SK-N-SH (cell line): ENCODE measurements around the gene MAMDC4. TPM values are rescaled to one million over a fixed set of nuclear protein-coding genes. Genes with fewer than 3 reads are reported as not detected.

Experiments
- CTCF ChIA-PET: fragments of 300-600, 350-600 bp; formaldehyde crosslinking; extraction: SDS; loops from one replicate; lab custom pipeline; 2021; lab: Yijun Ruan, JAX
- POLR2A ChIA-PET: fragments of 350-600 bp; sonication (Branson Sonifier 250); formaldehyde crosslinking; extraction: SDS; loops from one replicate; lab custom pipeline; 2020; ENCODE audit warnings: antibody characterized with exemption, inconsistent platforms; lab: Yijun Ruan, JAX
- DNase-seq: peaks from one replicate; pipeline ENCODE4 v3.0.0; 2012
- H2AFZ ChIP-seq: fragments of 200-600 bp; sonication (generic); 2 replicates; pipeline ENCODE4 v1.8.1; 2016; ENCODE audit warnings: antibody characterized with exemption, mild to moderate bottlenecking, low read depth
- H3F3A ChIP-seq: fragments of 200-600 bp; sonication (generic); replicated peaks from 2 replicates; pipeline ENCODE3; 2016; ENCODE audit warnings: antibody characterized with exemption, mild to moderate bottlenecking; ENCODE audit not compliant: insufficient read depth
- H3K27ac ChIP-seq, 2 experiments: fragments of 200-500 bp in 1 of 2; fragments of 200-600 bp in 1 of 2; sonication (Bioruptor generic) in 1 of 2; sonication (generic), shearing (Covaris generic) in 1 of 2; 2 replicates each; pipeline versions ENCODE4 v1.5.1 to v1.6.1; 2014 to 2016; ENCODE audit warnings: low read depth in 2 of 2, inconsistent platforms in 1 of 2, low read length in 1 of 2, mild to moderate bottlenecking in 1 of 2, mixed read lengths in 1 of 2
- H3K27me3 ChIP-seq: fragments of 200-600 bp; sonication (generic), shearing (Covaris generic); 2 replicates; pipeline ENCODE4 v1.6.1; 2016; ENCODE audit warnings: mixed run types; ENCODE audit not compliant: insufficient read depth
- H3K36me3 ChIP-seq, 2 experiments: fragments of 200-500 bp in 1 of 2; fragments of 200-600 bp in 1 of 2; sonication (Bioruptor generic) in 1 of 2; sonication (generic) in 1 of 2; replicated peaks in 1 of 2; 2 replicates each; pipeline versions ENCODE3 to v1.5.1; 2014 to 2016; ENCODE audit warnings: low read length in 1 of 2, mild to moderate bottlenecking in 1 of 2; ENCODE audit not compliant: insufficient read depth in 2 of 2, control insufficient read depth in 1 of 2
- H3K4me1 ChIP-seq, 2 experiments: fragments of 200-500 bp in 1 of 2; fragments of 200-600 bp in 1 of 2; sonication (Bioruptor generic) in 1 of 2; sonication (generic), shearing (Covaris generic) in 1 of 2; 2 replicates each; pipeline versions ENCODE4 v1.5.1 to v1.6.1; 2014 to 2016; ENCODE audit warnings: low read depth in 1 of 2, low read length in 1 of 2, mixed run types in 1 of 2; ENCODE audit not compliant: insufficient read depth in 2 of 2, control insufficient read depth in 1 of 2
- H3K4me2 ChIP-seq: fragments of 200-600 bp; sonication (generic), shearing (Covaris generic); 2 replicates; pipeline ENCODE4 v1.6.1; 2017; ENCODE audit warnings: mixed run types
- H3K4me3 ChIP-seq, 2 experiments: fragments of 200-500 bp in 1 of 2; fragments of 200-600 bp in 1 of 2; sonication (Bioruptor generic) in 1 of 2; sonication (generic), shearing (Covaris generic) in 1 of 2; 2 replicates each; pipeline versions ENCODE4 v1.5.1 to v1.8.1; 2014 to 2016; ENCODE audit warnings: low read depth in 2 of 2, inconsistent platforms in 1 of 2, low read length in 1 of 2, mild to moderate bottlenecking in 1 of 2, mixed read lengths in 1 of 2, moderate library complexity in 1 of 2
- H3K79me2 ChIP-seq: fragments of 200-600 bp; sonication (generic); 2 replicates; pipeline ENCODE4 v1.8.1; 2017; ENCODE audit warnings: mild to moderate bottlenecking; ENCODE audit not compliant: insufficient read depth
- H3K9ac ChIP-seq: fragments of 200-600 bp; sonication (generic); 2 replicates; pipeline ENCODE4 v1.6.1; 2017; ENCODE audit warnings: mixed run types
- H3K9me2 ChIP-seq: fragments of 200-600 bp; sonication (generic); 2 replicates; pipeline ENCODE4 v1.6.1; 2017; ENCODE audit warnings: mixed run types
- H3K9me3 ChIP-seq: fragments of 200-600 bp; sonication (generic); 2 replicates; pipeline ENCODE4 v1.6.1; 2017; ENCODE audit warnings: mixed run types, mild to moderate bottlenecking, moderate library complexity
- H4K20me1 ChIP-seq: fragments of 200-600 bp; sonication (generic); 2 replicates; pipeline ENCODE4 v1.6.1; 2017; ENCODE audit warnings: mild to moderate bottlenecking, mixed run types; ENCODE audit not compliant: insufficient read depth
- CHD2 ChIP-seq: fragments of 150-350 bp; IDR thresholded peaks from 2 replicates; pipeline ENCODE4 v1.6.1; 2018; ENCODE audit warnings: low read length; ENCODE audit not compliant: partially characterized antibody
- EP300 ChIP-seq, 2 experiments: IDR thresholded peaks; 2 replicates each; pipeline versions ENCODE4 v1.4.0 to v1.6.1; 2012; ENCODE audit warnings: borderline replicate concordance in 1 of 2, low read depth in 1 of 2, low read length in 1 of 2
- EZH2phosphoT487 ChIP-seq: fragments of 200-600 bp; sonication (generic); IDR thresholded peaks from 2 replicates; pipeline ENCODE4 v1.6.1; 2017; ENCODE audit warnings: low read depth, mixed run types, mild to moderate bottlenecking, antibody characterized with exemption, moderate library complexity, borderline replicate concordance
- GABPA ChIP-seq: IDR thresholded peaks from 2 replicates; pipeline ENCODE4 v1.4.0; 2012; ENCODE audit warnings: low read depth, mild to moderate bottlenecking
- MXI1 ChIP-seq: IDR thresholded peaks from 2 replicates; pipeline ENCODE4 v1.6.1; 2012; ENCODE audit warnings: mild to moderate bottlenecking, low read depth, low read length, improper control_type of control experiment
- NFIC ChIP-seq: IDR thresholded peaks from 2 replicates; pipeline ENCODE4 v1.4.0; 2012; ENCODE audit warnings: borderline replicate concordance
- NRF1 ChIP-seq: IDR thresholded peaks from 2 replicates; pipeline ENCODE4 v1.6.1; 2012; ENCODE audit warnings: low read depth, mild to moderate bottlenecking, low read length
- RAD21 ChIP-seq: IDR thresholded peaks from 2 replicates; pipeline ENCODE4 v1.6.1; 2012; ENCODE audit warnings: mild to moderate bottlenecking, low read length
- RXRA ChIP-seq: IDR thresholded peaks from 2 replicates; pipeline ENCODE4 v1.4.0; 2012; ENCODE audit warnings: low read depth, mild to moderate bottlenecking, borderline replicate concordance
- SIN3A ChIP-seq: IDR thresholded peaks from 2 replicates; pipeline ENCODE4 v1.6.1; 2012; ENCODE audit warnings: low read depth, mild to moderate bottlenecking, low read length, moderate library complexity, borderline replicate concordance
- SMC3 ChIP-seq: IDR thresholded peaks from 2 replicates; pipeline ENCODE4 v1.6.1; 2012; ENCODE audit warnings: low read depth, low read length, improper control_type of control experiment
- TAF1 ChIP-seq: IDR thresholded peaks from 2 replicates; pipeline ENCODE4 v1.6.1; 2012; ENCODE audit warnings: low read depth, mild to moderate bottlenecking, low read length, moderate library complexity, borderline replicate concordance
- YY1 ChIP-seq: IDR thresholded peaks from 2 replicates; pipeline ENCODE4 v1.4.0; 2012; ENCODE audit warnings: low read depth, mild to moderate bottlenecking
- WGBS: methylation state at CpG from one replicate; pipeline ENCODE4 v1.1.6; 2017; ENCODE audit warnings: low lambda C conversion rate; 5-methylcytosine and 5-hydroxymethylcytosine counted together
- polyA plus RNA-seq, 3 experiments: library from polyadenylated mRNA; depleted of rRNA; stranded (reverse); fragments of >200 nt; gene quantifications; 2 replicates each; pipeline ENCODE4 v1.2.3, GENCODE V29; 2012
- TF ChIP-seq, protein P1 (sequence below): fragments of 200-600 bp; sonication (generic); IDR thresholded peaks from 2 replicates; pipeline ENCODE4 v1.6.1; 2017; ENCODE audit warnings: antibody characterized with exemption, mild to moderate bottlenecking, moderate library complexity
- TF ChIP-seq, protein P2 (sequence below): fragments of 150-350 bp; IDR thresholded peaks from 2 replicates; pipeline ENCODE4 v1.6.1; 2017; ENCODE audit warnings: antibody characterized with exemption, low read length, low read depth, borderline replicate concordance
- TF ChIP-seq, protein P3 (sequence below): IDR thresholded peaks from 2 replicates; pipeline ENCODE4 v1.6.1; 2012; ENCODE audit warnings: mild to moderate bottlenecking, low read depth, low read length, moderate library complexity
- TF ChIP-seq, protein P4 (sequence below): IDR thresholded peaks from 2 replicates; pipeline ENCODE4; 2012

Gene MAMDC4
- polyA plus RNA-seq, 1 of the 3 experiments (the other 2 are of a cell fraction): 4.2 TPM

DNA sequence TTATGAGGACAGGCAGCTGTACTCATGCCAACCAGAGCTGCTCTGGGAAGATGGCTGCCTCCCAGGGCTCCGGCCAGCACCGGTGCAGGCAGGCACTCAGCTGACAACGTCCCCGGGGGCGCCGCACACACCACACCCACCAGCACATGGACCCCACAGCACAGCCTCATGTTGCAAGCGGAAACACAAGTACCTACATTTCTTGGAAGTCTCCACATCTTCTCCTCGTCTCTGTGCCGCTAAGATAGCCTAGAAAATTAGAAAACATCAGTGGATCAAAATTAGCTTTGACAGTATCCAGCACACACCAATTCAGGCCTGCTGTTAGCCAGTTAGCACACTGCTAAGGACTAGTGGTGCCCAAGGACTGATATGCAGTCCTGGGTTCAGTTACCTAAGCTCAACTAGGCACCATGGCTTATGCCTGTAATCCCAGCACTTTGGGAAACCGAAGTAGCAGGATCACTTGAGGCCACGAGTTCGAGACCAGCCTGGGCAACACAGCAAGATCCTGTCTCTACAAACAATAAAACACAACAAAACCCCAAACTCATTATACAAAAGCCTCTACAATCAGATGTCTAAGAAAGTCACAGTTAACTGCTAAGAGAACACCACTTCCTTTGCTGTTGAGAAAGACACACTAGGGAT is 11.6 kb downstream of the MAMDC4 start:
- no peaks in the 10 kb centered on the region for H4K20me1 ChIP-seq

DNA sequence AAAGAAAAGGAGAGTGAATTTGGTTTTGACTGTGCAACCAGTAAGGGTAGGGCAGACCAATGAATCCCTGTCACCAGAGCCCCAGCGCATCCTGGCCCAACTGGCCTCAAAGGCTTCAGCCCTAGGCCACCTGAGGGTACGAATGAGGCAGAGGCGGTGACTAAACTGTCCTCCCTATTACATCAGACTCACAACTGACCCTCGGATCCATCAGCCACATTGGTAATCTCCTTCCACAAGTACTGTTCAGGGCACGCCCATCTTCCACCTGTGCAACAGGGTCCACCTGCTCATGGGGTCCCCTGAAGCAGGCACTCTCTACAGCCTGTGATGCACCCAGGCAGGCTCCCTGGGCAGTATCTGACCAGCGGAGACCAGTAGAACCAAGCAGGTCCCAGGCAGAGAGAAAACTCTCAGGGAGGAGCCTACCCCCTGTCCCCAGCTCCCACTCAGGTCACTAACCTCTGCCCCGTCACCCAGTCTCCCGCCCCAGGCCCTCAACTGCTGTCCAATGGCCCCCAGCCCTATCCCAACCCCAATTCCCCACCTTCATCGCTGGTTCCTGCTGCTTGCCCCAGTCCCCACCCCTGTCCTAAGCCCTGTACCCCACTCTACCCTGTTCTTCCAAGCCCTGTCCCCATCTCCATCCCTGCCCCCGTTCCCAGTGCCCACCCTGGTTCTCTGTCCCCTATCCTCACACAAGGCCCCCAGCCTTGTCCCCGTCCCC is 13.1 kb downstream of the MAMDC4 start:
- WGBS: 55% methylated on average over 9 of the region's 11 CpGs
- no peaks in the 10 kb centered on the region for H3K9me2 ChIP-seq
- POLR2A ChIA-PET: no interaction called here
- DNase-seq: no peak
- no peak overlapping the region for H3K27ac ChIP-seq
- H2AFZ ChIP-seq: no peak overlapping the region
- H4K20me1 ChIP-seq: no peaks in the 10 kb centered on the region
- H3K4me2 ChIP-seq: peak overlapping the region; percentile 89
- H3K79me2 ChIP-seq: peaks cover 43% of the 10 kb centered on the region
- peaks cover 6 to 9% of the 10 kb centered on the region in 2 experiments; a peak in 1 of 4 replicates for H3K4me1 ChIP-seq
- H3K4me3 ChIP-seq: peak overlapping the region; percentile 69 to 83
- H3K36me3 ChIP-seq: peaks cover 23 to 34% of the 10 kb centered on the region in 2 experiments
- CTCF ChIA-PET: interaction anchor here (1.0 kb wide), 1 partner anchor 13 kb away, joined by 3 read pairs; no protein-coding TSS in a partner anchor
- H3K27me3 ChIP-seq: no peaks in the 10 kb centered on the region
- no peaks in the 10 kb centered on the region for H3F3A ChIP-seq
- peak overlapping the region; percentile 94; the same call in 1 of the 2 replicates for H3K9ac ChIP-seq
- H3K9me3 ChIP-seq: no peaks in the 10 kb centered on the region
- TF ChIP-seq, protein P1, sequence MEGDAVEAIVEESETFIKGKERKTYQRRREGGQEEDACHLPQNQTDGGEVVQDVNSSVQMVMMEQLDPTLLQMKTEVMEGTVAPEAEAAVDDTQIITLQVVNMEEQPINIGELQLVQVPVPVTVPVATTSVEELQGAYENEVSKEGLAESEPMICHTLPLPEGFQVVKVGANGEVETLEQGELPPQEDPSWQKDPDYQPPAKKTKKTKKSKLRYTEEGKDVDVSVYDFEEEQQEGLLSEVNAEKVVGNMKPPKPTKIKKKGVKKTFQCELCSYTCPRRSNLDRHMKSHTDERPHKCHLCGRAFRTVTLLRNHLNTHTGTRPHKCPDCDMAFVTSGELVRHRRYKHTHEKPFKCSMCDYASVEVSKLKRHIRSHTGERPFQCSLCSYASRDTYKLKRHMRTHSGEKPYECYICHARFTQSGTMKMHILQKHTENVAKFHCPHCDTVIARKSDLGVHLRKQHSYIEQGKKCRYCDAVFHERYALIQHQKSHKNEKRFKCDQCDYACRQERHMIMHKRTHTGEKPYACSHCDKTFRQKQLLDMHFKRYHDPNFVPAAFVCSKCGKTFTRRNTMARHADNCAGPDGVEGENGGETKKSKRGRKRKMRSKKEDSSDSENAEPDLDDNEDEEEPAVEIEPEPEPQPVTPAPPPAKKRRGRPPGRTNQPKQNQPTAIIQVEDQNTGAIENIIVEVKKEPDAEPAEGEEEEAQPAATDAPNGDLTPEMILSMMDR: no peak
- TF ChIP-seq, protein P2, sequence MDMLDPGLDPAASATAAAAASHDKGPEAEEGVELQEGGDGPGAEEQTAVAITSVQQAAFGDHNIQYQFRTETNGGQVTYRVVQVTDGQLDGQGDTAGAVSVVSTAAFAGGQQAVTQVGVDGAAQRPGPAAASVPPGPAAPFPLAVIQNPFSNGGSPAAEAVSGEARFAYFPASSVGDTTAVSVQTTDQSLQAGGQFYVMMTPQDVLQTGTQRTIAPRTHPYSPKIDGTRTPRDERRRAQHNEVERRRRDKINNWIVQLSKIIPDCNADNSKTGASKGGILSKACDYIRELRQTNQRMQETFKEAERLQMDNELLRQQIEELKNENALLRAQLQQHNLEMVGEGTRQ: no peak
- no peak for TF ChIP-seq EZH2phosphoT487
- TF ChIP-seq CHD2: no peak
- TF ChIP-seq, protein P3, sequence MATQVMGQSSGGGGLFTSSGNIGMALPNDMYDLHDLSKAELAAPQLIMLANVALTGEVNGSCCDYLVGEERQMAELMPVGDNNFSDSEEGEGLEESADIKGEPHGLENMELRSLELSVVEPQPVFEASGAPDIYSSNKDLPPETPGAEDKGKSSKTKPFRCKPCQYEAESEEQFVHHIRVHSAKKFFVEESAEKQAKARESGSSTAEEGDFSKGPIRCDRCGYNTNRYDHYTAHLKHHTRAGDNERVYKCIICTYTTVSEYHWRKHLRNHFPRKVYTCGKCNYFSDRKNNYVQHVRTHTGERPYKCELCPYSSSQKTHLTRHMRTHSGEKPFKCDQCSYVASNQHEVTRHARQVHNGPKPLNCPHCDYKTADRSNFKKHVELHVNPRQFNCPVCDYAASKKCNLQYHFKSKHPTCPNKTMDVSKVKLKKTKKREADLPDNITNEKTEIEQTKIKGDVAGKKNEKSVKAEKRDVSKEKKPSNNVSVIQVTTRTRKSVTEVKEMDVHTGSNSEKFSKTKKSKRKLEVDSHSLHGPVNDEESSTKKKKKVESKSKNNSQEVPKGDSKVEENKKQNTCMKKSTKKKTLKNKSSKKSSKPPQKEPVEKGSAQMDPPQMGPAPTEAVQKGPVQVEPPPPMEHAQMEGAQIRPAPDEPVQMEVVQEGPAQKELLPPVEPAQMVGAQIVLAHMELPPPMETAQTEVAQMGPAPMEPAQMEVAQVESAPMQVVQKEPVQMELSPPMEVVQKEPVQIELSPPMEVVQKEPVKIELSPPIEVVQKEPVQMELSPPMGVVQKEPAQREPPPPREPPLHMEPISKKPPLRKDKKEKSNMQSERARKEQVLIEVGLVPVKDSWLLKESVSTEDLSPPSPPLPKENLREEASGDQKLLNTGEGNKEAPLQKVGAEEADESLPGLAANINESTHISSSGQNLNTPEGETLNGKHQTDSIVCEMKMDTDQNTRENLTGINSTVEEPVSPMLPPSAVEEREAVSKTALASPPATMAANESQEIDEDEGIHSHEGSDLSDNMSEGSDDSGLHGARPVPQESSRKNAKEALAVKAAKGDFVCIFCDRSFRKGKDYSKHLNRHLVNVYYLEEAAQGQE: no peak
- no peak for TF ChIP-seq RXRA
- TF ChIP-seq SIN3A: no peak
- TF ChIP-seq NRF1: no peak
- no peak for TF ChIP-seq EP300 (IDR thresholded peaks at IDR 0.05; ENCODE audit: borderline replicate concordance in 1 of 2, low read depth in 1 of 2, low read length in 1 of 2)
- no peak for TF ChIP-seq TAF1
- TF ChIP-seq NFIC: no peak
- TF ChIP-seq, protein P4, sequence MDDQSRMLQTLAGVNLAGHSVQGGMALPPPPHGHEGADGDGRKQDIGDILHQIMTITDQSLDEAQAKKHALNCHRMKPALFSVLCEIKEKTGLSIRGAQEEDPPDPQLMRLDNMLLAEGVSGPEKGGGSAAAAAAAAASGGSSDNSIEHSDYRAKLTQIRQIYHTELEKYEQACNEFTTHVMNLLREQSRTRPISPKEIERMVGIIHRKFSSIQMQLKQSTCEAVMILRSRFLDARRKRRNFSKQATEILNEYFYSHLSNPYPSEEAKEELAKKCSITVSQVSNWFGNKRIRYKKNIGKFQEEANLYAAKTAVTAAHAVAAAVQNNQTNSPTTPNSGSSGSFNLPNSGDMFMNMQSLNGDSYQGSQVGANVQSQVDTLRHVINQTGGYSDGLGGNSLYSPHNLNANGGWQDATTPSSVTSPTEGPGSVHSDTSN: no peak
- no peak for TF ChIP-seq SMC3
- no peak for TF ChIP-seq MXI1
- no peak for TF ChIP-seq YY1

More for the DNA sequence above, 11.6 kb downstream of the MAMDC4 start:
- Histone ChIP-seq H3K27me3 (no peaks in the 10 kb centered on the region), H3K27ac (no peak overlapping the region), H3K4me2 (no peak overlapping the region), H3K9me2 (no peaks in the 10 kb centered on the region), H2AFZ (no peak overlapping the region), H3K9me3 (no peaks in the 10 kb centered on the region), H3K9ac (no peak overlapping the region), H3F3A (no peaks in the 10 kb centered on the region), H3K4me3 (no peak overlapping the region), H3K4me1 (peaks cover 9 to 18% of the 10 kb centered on the region in 2 experiments; a peak in 3 of 4 replicates), H3K36me3 (peaks cover 23 to 34% of the 10 kb centered on the region in 2 experiments), H3K79me2 (peaks cover 43% of the 10 kb centered on the region)
- 98% methylated on average over 12 of the region's 12 CpGs for WGBS
- ChIA-PET CTCF (interaction anchor here (0.6 to 2.0 kb wide), 2 partner anchors 22 to 46 kb away, joined by 3 to 4 read pairs; partner anchors contain the start of gene AJM1), POLR2A (interaction anchor here (1.1 kb wide), 1 partner anchor 12 kb away, joined by 3 read pairs; no protein-coding TSS in a partner anchor)
- TF ChIP-seq TAF1 (no peak), EZH2phosphoT487 (no peak), RAD21 (no peak), GABPA (no peak), EP300 (IDR thresholded peaks at IDR 0.05; ENCODE audit: borderline replicate concordance in 1 of 2, low read depth in 1 of 2, low read length in 1 of 2) (no peak)
- DNase-seq: no peak
